OCI-LY1 (cell line): ENCODE measurements around the gene TTC27.

Experiments used
- H2AFZ ChIP-seq: fragments of 200-600 bp; sonication (generic), shearing (Covaris generic); 2 replicates; pipeline ENCODE4 v1.6.0; 2014; ENCODE audit warnings: antibody characterized with exemption, mild to moderate bottlenecking, low read length
- H3F3A ChIP-seq: fragments of 200-600 bp; sonication (generic), shearing (Covaris generic); 2 replicates; pipeline ENCODE4 v1.6.0; 2014; ENCODE audit warnings: mild to moderate bottlenecking, antibody characterized with exemption, low read length, moderate library complexity; ENCODE audit not compliant: insufficient read depth
- H3K27ac ChIP-seq: fragments of 200-600 bp; sonication (generic); 2 replicates; pipeline ENCODE4 v1.5.1; 2014; ENCODE audit warnings: low read length, mixed run types, mild to moderate bottlenecking, low read depth; ENCODE audit not compliant: poor library complexity, severe bottlenecking
- H3K27me3 ChIP-seq: fragments of 200-600 bp; sonication (generic); 2 replicates; pipeline ENCODE4 v1.6.0; 2014; ENCODE audit warnings: antibody characterized with exemption, mild to moderate bottlenecking, low read length, moderate library complexity; ENCODE audit not compliant: insufficient read depth
- H3K36me3 ChIP-seq: fragments of 200-600 bp; sonication (generic); 2 replicates; pipeline ENCODE4 v1.6.1; 2014; ENCODE audit warnings: mild to moderate bottlenecking, antibody characterized with exemption, low read length, moderate library complexity, mixed read lengths; ENCODE audit not compliant: insufficient read depth
- H3K4me1 ChIP-seq: fragments of 200-600 bp; sonication (generic); 2 replicates; pipeline ENCODE4 v1.5.1; 2014; ENCODE audit warnings: mild to moderate bottlenecking, low read length, moderate library complexity; ENCODE audit not compliant: insufficient read depth, severe bottlenecking
- H3K4me2 ChIP-seq: fragments of 200-600 bp; sonication (generic), shearing (Covaris generic); 2 replicates; pipeline ENCODE4 v1.6.1; 2014; ENCODE audit warnings: low read length
- H3K4me3 ChIP-seq: fragments of 200-600 bp; sonication (generic); 2 replicates; pipeline ENCODE4 v1.5.1; 2014; ENCODE audit warnings: low read length, low read depth, mild to moderate bottlenecking, mixed read lengths; ENCODE audit not compliant: poor library complexity, severe bottlenecking
- H3K79me2 ChIP-seq: fragments of 200-600 bp; shearing (Covaris generic); 2 replicates; pipeline ENCODE4 v1.6.1; 2016; ENCODE audit warnings: mixed run types, low read length, mixed read lengths; ENCODE audit not compliant: insufficient read depth
- H3K9ac ChIP-seq: fragments of 200-600 bp; sonication (generic), shearing (Covaris generic); 2 replicates; pipeline ENCODE4 v1.6.1; 2014; ENCODE audit warnings: mild to moderate bottlenecking, low read length, mixed read lengths
- H3K9me2 ChIP-seq: fragments of 200-600 bp; sonication (generic), shearing (Covaris generic); 2 replicates; pipeline ENCODE4 v1.6.1; 2014; ENCODE audit warnings: low read depth, mild to moderate bottlenecking, low read length, mixed read lengths
- H3K9me3 ChIP-seq: fragments of 200-600 bp; shearing (Covaris generic); 2 replicates; pipeline ENCODE4 v1.6.1; 2014; ENCODE audit warnings: low read length, mixed read lengths
- H4K20me1 ChIP-seq: fragments of 200-600 bp; sonication (generic), shearing (Covaris generic); 2 replicates; pipeline ENCODE4 v1.6.0; 2016; ENCODE audit warnings: mild to moderate bottlenecking, low read length; ENCODE audit not compliant: insufficient read depth
- EZH2 ChIP-seq: fragments of 200-600 bp; sonication (generic), shearing (Covaris generic); IDR thresholded peaks from 2 replicates; pipeline ENCODE4 v1.8.0; 2017; ENCODE audit warnings: borderline replicate concordance, mixed run types, mild to moderate bottlenecking, antibody characterized with exemption, low read length, moderate library complexity, mixed read lengths
- TF ChIP-seq, protein P1 (sequence below): fragments of 200-600 bp; sonication (generic), shearing (Covaris generic); IDR thresholded peaks from 2 replicates; pipeline ENCODE4 v1.5.1; 2017; ENCODE audit warnings: mild to moderate bottlenecking, antibody characterized with exemption, low read length, moderate library complexity, mixed read lengths

TTC27 gene

DNA sequence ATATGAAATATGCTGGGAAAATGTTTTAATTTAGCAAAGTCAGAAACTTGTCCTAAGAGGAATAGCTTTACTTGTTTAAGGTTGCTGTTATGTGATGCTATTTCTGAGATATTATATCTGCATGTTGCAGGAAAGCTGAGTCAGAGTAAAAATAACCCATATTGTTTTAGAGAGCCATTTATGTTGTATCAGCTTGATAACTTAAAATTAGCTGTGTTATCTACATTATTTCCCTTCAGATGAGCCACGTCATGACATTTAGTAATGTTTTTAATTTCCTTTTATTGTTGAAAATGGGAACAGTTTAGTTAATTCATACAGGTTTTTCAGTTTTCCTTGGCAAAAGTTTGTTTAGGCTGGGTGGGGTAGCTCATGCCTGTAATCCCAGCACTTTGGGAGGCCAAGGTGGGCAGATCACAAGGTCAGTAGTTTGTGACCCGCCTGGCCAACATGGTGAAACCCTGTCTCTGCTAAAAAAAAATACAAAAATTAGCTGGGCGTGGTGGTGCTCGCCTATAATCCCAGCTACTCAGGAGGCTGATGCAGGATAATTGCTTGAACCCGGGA lies 55.8 kb downstream of the TTC27 start:
- TF ChIP-seq EZH2: no peak
- TF ChIP-seq, protein P1, sequence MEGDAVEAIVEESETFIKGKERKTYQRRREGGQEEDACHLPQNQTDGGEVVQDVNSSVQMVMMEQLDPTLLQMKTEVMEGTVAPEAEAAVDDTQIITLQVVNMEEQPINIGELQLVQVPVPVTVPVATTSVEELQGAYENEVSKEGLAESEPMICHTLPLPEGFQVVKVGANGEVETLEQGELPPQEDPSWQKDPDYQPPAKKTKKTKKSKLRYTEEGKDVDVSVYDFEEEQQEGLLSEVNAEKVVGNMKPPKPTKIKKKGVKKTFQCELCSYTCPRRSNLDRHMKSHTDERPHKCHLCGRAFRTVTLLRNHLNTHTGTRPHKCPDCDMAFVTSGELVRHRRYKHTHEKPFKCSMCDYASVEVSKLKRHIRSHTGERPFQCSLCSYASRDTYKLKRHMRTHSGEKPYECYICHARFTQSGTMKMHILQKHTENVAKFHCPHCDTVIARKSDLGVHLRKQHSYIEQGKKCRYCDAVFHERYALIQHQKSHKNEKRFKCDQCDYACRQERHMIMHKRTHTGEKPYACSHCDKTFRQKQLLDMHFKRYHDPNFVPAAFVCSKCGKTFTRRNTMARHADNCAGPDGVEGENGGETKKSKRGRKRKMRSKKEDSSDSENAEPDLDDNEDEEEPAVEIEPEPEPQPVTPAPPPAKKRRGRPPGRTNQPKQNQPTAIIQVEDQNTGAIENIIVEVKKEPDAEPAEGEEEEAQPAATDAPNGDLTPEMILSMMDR: no peak

DNA sequence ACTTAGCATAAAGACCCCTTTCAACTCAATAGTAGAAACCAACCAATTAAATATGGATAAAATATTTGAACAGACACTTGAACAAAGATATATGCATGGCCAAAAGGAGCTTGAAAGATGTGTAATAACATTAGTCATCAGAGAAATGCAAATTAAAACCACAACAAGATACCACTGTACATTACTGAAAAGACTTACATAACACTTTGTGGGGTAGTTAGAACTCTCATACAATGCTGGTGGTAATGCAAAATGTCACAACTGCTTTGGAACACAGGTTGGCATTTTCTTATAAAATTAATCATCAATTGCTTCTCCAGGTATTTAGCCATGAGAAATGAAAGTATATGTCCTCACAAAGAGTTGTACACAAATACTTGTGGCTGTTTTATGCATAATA lies 60.7 kb downstream of the TTC27 start:
- H3K4me3 ChIP-seq: no peak overlapping the region
- TF ChIP-seq EZH2: no peak
- TF ChIP-seq, protein P1: no peak
- no peak overlapping the region for H3K4me2 ChIP-seq
- H3K79me2 ChIP-seq: no peaks in the 10 kb centered on the region
- no peaks in the 10 kb centered on the region; the same call in 1 of the 2 replicates for H3F3A ChIP-seq
- peaks cover 3% of the 10 kb centered on the region; the same call in 1 of the 2 replicates for H3K36me3 ChIP-seq
- H4K20me1 ChIP-seq: no peaks in the 10 kb centered on the region
- H3K27me3 ChIP-seq: no peaks in the 10 kb centered on the region
- H3K4me1 ChIP-seq: no peaks in the 10 kb centered on the region
- no peak overlapping the region for H2AFZ ChIP-seq
- no peaks in the 10 kb centered on the region for H3K9me3 ChIP-seq
- H3K27ac ChIP-seq: no peak overlapping the region
- no peak overlapping the region for H3K9ac ChIP-seq
- no peaks in the 10 kb centered on the region for H3K9me2 ChIP-seq

More for the DNA sequence above, 55.8 kb downstream of the TTC27 start:
- H3K9me3 ChIP-seq: no peaks in the 10 kb centered on the region
- H3K9me2 ChIP-seq: no peaks in the 10 kb centered on the region
- no peaks in the 10 kb centered on the region; the same call in 1 of the 2 replicates for H3F3A ChIP-seq
- H3K27ac ChIP-seq: no peak overlapping the region
- no peak overlapping the region for H2AFZ ChIP-seq
- no peaks in the 10 kb centered on the region for H3K27me3 ChIP-seq
- H3K4me1 ChIP-seq: no peaks in the 10 kb centered on the region
- H3K9ac ChIP-seq: no peak overlapping the region
- no peak overlapping the region for H3K4me2 ChIP-seq
- no peaks in the 10 kb centered on the region for H3K79me2 ChIP-seq
- no peak overlapping the region for H3K4me3 ChIP-seq
- H3K36me3 ChIP-seq: peaks cover 18% of the 10 kb centered on the region
- H4K20me1 ChIP-seq: no peaks in the 10 kb centered on the region

- H2AFZ ChIP-seq: no peak overlapping the region
- no peaks in the 10 kb centered on the region for H3K9me2 ChIP-seq
- no peaks in the 10 kb centered on the region; the same call in 1 of the 2 replicates for H3F3A ChIP-seq
- H3K4me2 ChIP-seq: no peak overlapping the region
- no peak overlapping the region for H3K9ac ChIP-seq
- no peaks in the 10 kb centered on the region for H3K9me3 ChIP-seq
- no peaks in the 10 kb centered on the region for H3K36me3 ChIP-seq
- no peaks in the 10 kb centered on the region for H4K20me1 ChIP-seq
- no peak overlapping the region for H3K4me3 ChIP-seq
- H3K4me1 ChIP-seq: no peaks in the 10 kb centered on the region
- H3K27me3 ChIP-seq: no peaks in the 10 kb centered on the region
- TF ChIP-seq EZH2: no peak
- TF ChIP-seq, protein P1: no peak
- H3K79me2 ChIP-seq: no peaks in the 10 kb centered on the region
- no peak overlapping the region for H3K27ac ChIP-seq
Measured at GRCh38 chr2:32691678-32692077, 63.8 kb downstream of the TTC27 start.
